Retinal pigment epithelial cell (primary cell): Measurements from ENCODE around the gene RAP1GAP.

Source experiments
- DNase-seq: peaks from one replicate; pipeline ENCODE4 v3.0.0-alpha.2; 2010; ENCODE audit warnings: low read depth
- H3K4me3 ChIP-seq: 2 replicates; pipeline ENCODE4 v1.5.1; 2011; ENCODE audit warnings: mild to moderate bottlenecking, low read length, control low read depth, moderate library complexity
- TF ChIP-seq, protein P1 (sequence below): conservative IDR thresholded peaks from 2 replicates; pipeline ENCODE4 v1.5.1; 2011; ENCODE audit warnings: low read depth, low read length, control low read depth, inconsistent platforms

Gene RAP1GAP

DNA sequence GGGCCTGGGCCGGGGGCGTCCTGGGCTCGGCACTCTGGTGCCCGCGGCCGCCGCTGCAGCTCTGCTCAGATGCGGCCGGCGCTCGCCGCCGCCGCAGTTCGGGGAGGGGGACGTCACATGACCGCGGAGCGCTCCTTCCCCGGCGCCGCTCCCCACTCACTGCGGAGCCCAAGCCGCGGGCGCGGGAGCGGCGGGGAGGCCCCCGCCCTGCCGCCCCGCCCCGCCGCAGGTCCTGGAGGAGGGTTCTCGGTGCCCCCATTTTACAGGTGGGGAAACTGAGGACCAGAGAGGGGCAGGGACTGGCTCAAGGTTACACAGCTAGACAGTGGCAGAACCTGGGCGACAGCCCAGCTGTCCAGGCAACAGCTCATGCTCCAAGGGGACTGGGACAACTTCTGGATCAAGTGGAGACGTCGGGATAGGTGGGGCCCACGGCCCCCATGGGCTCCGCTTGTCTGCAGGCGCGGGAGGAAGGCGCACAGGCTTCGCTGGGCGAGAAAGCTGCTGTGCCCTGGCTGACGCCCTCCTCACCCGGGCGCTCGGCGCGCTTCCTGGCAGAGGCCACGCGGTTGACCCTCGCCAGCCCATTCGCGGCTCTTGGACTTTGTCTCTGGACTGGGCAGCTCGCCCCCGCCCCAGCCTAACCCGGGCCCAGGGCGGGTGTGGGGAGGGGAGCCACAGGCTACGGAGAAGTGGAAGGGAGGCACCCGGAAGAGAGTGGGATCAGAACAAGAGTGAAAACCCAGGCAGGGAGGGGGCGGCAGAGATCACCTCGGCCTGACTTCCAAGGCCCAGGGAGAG, at the start of gene RAP1GAP:
Gene RAP1GAP, minus strand, starts transcription at position 100 of the 801 bp plus-strand sequence. CDS start 49,325 bp downstream, outside the sequence.
- DNase-seq = no peak
- TF ChIP-seq, protein P1, sequence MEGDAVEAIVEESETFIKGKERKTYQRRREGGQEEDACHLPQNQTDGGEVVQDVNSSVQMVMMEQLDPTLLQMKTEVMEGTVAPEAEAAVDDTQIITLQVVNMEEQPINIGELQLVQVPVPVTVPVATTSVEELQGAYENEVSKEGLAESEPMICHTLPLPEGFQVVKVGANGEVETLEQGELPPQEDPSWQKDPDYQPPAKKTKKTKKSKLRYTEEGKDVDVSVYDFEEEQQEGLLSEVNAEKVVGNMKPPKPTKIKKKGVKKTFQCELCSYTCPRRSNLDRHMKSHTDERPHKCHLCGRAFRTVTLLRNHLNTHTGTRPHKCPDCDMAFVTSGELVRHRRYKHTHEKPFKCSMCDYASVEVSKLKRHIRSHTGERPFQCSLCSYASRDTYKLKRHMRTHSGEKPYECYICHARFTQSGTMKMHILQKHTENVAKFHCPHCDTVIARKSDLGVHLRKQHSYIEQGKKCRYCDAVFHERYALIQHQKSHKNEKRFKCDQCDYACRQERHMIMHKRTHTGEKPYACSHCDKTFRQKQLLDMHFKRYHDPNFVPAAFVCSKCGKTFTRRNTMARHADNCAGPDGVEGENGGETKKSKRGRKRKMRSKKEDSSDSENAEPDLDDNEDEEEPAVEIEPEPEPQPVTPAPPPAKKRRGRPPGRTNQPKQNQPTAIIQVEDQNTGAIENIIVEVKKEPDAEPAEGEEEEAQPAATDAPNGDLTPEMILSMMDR = peak; percentile 3

DNA sequence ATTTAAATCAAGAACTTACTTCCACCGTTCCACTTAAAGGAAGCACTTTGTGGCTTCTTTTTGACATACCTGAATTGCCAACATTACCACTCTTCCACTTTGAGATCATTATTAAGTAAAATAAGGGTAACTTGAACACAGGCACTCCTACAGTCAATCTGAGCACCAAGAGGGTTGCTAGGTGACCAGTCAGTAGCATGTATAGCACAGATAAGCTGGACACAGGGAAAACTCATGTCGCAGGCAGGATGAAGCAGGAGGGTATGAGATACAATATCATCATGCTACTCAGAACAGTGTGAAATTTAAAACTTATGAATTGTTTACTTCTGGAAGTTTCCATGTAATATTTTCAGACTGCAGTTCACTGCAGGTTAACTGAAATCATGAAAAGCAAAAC, 47.0 kb upstream of the RAP1GAP start:
- TF ChIP-seq, protein P1 = no peak
- no peak for DNase-seq
- H3K4me3 ChIP-seq = no peak overlapping the region

More for the DNA sequence above, at the start of gene RAP1GAP:
- peak within 1 kb of the TSS; percentile 21 for H3K4me3 ChIP-seq

DNA sequence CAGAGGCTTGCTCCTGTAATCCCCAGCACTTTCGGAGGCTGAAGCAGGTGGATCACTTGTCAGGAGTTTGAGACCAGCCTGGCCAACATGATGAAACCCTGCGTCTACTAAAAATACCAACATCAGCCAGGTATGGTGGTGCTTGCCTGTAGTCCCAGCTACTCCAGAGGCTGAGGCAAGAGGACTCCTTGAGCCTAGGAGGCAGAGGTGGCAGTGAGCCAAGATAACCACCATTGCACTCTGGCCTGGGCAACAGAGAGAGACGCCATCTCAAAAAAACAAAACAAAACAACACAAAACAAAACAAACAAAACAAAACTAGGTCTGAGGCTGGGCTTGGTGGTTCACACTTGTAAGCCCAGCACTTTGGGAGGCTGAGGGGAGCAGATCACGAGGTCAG, 38.7 kb upstream of the RAP1GAP start:
- no peak for DNase-seq
- H3K4me3 ChIP-seq = no peak overlapping the region
- TF ChIP-seq, protein P1 = no peak

DNA sequence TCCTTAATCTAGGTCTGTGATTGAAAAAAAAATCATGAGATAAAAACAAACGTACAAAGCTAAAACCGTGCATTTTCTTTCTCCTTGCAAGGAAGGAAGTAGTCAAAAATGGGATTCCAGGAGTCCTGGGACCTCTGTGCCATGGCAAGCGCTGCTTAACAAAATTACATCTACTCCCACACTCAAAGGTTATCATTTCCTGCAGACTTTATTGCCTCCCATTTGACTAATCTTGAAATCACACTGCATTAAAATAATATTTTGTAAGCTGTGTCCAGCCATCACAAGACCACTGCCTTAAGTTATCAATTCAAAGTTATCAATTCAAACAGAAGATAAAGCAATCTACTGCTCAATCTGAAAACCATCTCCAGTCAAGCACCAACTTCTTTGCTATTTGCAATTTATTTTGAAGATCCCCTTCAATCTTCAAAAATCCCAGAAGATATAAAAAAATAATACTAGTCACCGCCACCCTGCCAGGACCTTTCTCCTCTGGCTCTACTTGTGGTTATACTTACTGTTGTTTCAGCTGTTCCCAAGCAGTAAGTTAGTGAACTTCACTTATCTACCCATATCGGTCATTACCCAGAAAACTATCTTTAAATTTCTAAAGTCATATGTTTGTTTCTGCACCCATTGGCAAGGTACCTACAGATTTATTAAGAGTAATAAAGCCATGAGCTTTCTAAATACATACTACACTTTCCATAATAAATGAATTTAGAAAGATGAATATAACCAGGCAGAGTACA, 38.1 kb upstream of the RAP1GAP start:
- TF ChIP-seq, protein P1 = no peak
- H3K4me3 ChIP-seq = no peak overlapping the region
- DNase-seq = no peak

DNA sequence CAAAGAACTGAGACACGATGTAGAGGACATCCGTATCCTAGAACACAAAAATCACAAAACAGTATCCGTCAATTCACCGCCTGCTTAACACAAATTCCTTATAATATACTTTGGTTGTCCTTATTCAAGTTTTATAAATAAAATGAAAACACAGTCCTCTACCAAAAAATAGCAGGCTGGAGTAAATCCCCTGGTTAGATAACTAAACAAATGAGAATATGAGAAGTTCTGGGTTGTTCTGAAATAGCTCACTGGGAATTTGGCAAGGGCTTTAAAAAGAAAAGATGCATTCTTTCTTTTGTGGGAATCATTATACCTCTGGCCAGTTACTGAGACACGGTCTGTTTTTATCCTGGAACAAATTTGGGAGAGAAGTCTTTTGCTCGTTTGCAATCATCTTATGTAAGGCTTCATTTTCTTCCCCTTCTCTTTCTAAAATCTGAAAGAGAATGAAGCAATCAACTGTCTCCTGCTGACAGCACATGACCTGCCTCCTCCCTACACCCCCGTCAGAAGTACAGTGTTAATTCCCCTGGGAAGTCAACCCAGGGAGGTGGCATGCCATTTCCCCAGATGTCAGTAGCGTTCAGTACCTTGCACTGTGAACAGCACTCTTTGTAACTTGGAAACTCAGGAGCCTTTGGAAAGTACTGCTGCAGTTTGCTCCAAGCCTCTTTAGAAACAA, 37.1 kb upstream of the RAP1GAP start:
- H3K4me3 ChIP-seq = no peak overlapping the region
- TF ChIP-seq, protein P1 = no peak
- DNase-seq = no peak

DNA sequence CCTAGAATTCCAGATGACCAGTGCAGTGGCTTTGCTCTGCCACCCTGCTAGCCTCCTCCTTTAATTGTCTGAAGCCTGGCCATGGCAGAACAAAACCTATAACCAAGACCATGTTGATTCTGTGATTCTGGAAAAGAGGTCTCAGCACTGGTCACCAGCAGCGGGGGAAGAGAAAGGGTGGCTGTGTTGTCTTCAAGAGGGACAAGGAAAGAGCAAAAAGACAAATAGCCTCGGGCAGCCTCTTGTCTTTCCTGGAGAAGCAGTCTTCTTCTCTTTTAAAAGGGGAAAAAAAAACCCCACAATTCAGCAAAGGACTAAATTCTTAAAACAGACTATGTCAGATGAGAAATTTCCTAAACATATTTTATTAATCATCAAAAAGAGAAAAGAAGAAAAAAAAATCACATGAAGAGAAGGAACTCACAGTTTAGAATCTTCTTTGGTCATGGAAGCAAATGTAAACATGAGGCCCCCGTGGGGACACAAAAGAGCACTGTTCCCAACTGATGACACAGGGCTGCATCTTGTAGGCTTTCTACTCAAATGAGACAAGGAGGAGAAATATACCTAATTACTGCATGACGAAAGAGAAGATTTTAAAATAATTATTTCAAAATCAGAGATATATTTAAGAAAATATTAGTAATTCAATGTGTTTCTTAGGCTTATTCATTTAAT, 36.3 kb upstream of the RAP1GAP start:
- DNase-seq = no peak
- H3K4me3 ChIP-seq = no peak overlapping the region
- TF ChIP-seq, protein P1 = no peak
